Dendritic cell treated with granulocyte-macrophage colony-stimulating factor and Interleukin-4, amounts not matched to agents 40 ng/mL and 50 ng/mL, for 4 days (primary cell): ENCODE measurements around the gene PLXNA2.

Experiments used
- H3K27ac Mint-ChIP-seq: one replicate; pipeline ENCODE4 v1.8.0; 2022; ENCODE audit warnings: mild to moderate bottlenecking, mixed read lengths
- H3K27me3 Mint-ChIP-seq: one replicate; pipeline ENCODE4 v1.8.0; 2022; ENCODE audit warnings: mild to moderate bottlenecking, mixed read lengths
- H3K36me3 Mint-ChIP-seq: one replicate; pipeline ENCODE4 v1.8.0; 2022; ENCODE audit warnings: low read depth, mixed read lengths
- H3K4me1 Mint-ChIP-seq: one replicate; pipeline ENCODE4 v1.8.0; 2022; ENCODE audit warnings: low read depth, mixed read lengths
- H3K4me3 Mint-ChIP-seq: one replicate; pipeline ENCODE4 v1.8.0; 2022; ENCODE audit warnings: mild to moderate bottlenecking, moderate library complexity, mixed read lengths
- H3K9me3 Mint-ChIP-seq: one replicate; pipeline ENCODE4 v1.8.0; 2022; ENCODE audit warnings: mixed read lengths
- intact Hi-C: fragments of 100-400 bp; cut with micrococcal nuclease; formaldehyde crosslinking; loops from one replicate; pipeline ENCODE4 v1.15.0; 2022

PLXNA2 gene

DNA sequence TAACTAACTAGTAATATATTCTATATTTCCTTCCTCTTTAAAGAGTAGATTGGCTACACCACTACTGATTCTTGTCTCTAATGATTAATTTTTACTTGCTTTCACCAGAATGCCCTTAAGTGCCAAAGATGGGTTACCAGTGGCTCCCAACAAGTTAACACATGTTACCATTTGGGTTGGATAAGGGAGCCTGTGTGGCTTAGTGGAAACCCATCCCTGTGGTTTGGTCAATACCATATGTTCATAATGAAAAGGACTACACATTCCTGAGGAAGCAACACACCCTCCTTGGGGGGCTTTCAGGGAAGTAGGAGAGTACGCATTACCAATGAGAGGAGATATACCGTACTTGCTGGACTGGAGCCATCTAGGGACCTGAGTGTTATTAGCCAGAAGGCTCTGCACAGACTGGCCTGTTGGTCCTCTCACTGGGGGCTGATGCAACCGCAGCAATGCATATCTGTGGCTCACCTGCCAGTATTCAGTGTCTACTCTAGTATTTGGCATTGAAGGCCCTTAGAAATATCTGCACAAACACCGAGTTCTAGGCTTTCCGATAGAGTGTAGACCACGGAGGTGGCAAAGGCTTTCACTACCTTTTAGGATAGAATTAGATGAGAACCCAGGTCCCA, 29.3 kb upstream of the PLXNA2 start:
- intact Hi-C loops, result no loop called here
- no peaks in the 10 kb centered on the region for H3K4me1 Mint-ChIP-seq
- H3K27ac Mint-ChIP-seq, result no peak overlapping the region
- H3K36me3 Mint-ChIP-seq, result no peaks in the 10 kb centered on the region
- no peak overlapping the region for H3K4me3 Mint-ChIP-seq
- H3K27me3 Mint-ChIP-seq, result peaks cover 25% of the 10 kb centered on the region
- H3K9me3 Mint-ChIP-seq, result no peaks in the 10 kb centered on the region

DNA sequence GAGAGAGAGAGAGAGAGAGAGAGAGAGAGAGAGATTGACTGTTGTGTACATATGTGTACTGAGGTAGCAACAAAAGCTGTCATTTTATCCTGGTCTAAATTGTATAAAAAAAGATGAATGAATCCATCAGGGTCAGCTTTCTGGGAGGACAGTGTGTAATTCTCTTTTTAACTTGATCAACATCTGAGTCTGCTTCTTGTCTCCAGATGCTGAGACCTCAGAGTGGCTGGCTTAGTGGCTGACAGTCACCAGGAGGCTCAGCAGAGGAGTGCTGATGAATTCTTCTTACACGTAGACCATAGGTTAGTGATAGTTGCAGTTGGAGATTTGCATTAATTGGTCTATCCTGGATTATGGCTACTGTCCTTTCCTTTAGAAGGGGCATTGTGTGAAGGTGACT, 28.5 kb upstream of the PLXNA2 start:
- Mint-ChIP-seq H3K36me3 (no peaks in the 10 kb centered on the region), H3K27ac (no peak overlapping the region), H3K4me1 (no peaks in the 10 kb centered on the region), H3K27me3 (peaks cover 29% of the 10 kb centered on the region), H3K4me3 (no peak overlapping the region), H3K9me3 (no peaks in the 10 kb centered on the region)
- intact Hi-C loops, result no loop called here

DNA sequence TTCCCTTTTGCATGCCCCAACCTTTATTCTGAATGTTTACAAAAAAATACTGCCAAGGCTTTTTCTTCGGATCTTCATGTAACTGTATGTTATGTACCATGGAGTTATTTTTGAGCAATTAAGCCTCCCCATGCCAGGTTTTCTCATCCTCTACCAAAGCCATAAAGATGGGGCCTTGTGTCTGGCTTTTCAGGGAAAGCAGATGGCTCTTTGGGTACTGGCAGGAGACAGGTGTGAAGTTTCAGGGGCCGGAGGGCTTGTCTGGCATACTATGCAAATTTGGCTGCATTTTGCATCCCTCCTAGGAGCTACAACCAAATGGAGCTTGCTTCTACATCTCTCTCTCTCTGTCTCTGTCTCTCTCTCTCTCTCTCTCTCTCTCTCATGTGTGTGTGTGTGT, 28.1 kb upstream of the PLXNA2 start:
- H3K36me3 Mint-ChIP-seq, result no peaks in the 10 kb centered on the region
- H3K27me3 Mint-ChIP-seq, result peaks cover 28% of the 10 kb centered on the region
- H3K9me3 Mint-ChIP-seq, result no peaks in the 10 kb centered on the region
- no peak overlapping the region for H3K4me3 Mint-ChIP-seq
- H3K27ac Mint-ChIP-seq, result no peak overlapping the region
- H3K4me1 Mint-ChIP-seq, result no peaks in the 10 kb centered on the region
- intact Hi-C loops, result no loop called here

DNA sequence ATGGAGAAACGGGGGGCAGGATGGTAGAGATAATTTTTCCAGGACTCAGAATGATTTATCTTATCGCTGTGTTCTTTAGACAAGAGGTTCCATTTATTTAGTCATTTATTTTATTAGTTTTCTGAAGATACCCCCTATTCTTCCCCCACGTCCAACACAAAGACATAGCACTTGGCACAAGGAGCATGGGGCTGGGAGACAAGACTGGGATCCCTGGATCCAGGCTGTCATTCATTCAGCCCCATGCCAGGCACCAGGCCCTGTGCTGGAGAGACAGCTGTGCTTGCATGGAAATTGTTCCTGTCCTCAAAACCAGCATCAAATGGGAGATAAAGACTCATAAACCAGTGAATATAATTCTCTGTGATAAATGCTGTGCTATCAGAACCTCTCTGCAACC, 27.1 kb upstream of the PLXNA2 start:
- peaks cover 23% of the 10 kb centered on the region for H3K27me3 Mint-ChIP-seq

DNA sequence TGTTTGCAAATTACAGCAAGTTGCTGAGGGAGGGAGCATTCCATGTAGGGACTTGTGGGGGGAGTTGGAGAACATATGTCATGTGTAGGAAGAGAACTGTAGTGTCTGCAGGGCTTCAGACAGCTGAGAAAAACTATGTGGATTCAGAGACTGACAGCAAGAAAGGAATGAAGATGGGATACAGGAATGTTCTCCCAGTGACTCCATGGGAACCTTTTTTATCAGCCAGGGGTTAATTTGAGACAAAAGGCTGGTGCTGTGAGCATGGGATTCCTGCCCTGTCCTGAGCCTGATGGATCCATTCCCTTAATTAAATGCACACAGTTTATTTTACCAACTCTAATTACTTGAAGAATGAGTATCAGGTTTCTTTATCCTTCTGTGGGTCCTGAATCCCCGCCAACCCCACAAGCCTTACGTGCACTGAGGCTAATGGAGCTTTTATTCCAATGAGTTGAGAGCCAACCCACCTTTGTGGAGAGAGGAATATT, 26.5 kb upstream of the PLXNA2 start:
- H3K36me3 Mint-ChIP-seq, result no peaks in the 10 kb centered on the region
- intact Hi-C loops, result no loop called here
- H3K27me3 Mint-ChIP-seq, result peaks cover 23% of the 10 kb centered on the region
- H3K4me1 Mint-ChIP-seq, result no peaks in the 10 kb centered on the region
- H3K27ac Mint-ChIP-seq, result no peak overlapping the region
- no peak overlapping the region for H3K4me3 Mint-ChIP-seq
- no peaks in the 10 kb centered on the region for H3K9me3 Mint-ChIP-seq

More for the DNA sequence above, 27.1 kb upstream of the PLXNA2 start:
- intact Hi-C loops, result no loop called here
- no peak overlapping the region for H3K27ac Mint-ChIP-seq
- H3K4me3 Mint-ChIP-seq, result no peak overlapping the region
- H3K4me1 Mint-ChIP-seq, result no peaks in the 10 kb centered on the region
- no peaks in the 10 kb centered on the region for H3K9me3 Mint-ChIP-seq
- no peaks in the 10 kb centered on the region for H3K36me3 Mint-ChIP-seq

DNA sequence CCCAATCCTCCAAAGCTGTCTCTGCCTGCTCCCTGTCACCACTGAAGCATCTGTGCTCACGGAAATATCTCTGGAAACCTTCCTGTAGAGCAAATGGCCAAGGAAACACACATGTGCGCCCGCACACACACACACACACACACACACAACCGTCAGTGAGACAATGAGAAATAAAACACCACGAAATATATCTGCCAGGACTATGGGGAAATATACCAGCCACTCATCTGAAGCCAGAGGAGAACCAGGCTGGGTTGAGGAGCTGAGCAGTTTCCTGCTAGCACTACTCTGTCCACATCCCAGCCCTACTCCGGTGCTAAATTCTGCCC, 25.1 kb upstream of the PLXNA2 start:
- Mint-ChIP-seq H3K9me3 (no peaks in the 10 kb centered on the region), H3K36me3 (no peaks in the 10 kb centered on the region), H3K4me1 (no peaks in the 10 kb centered on the region), H3K4me3 (no peak overlapping the region), H3K27ac (no peak overlapping the region), H3K27me3 (peaks cover 29% of the 10 kb centered on the region)
- intact Hi-C loops, result no loop called here

DNA sequence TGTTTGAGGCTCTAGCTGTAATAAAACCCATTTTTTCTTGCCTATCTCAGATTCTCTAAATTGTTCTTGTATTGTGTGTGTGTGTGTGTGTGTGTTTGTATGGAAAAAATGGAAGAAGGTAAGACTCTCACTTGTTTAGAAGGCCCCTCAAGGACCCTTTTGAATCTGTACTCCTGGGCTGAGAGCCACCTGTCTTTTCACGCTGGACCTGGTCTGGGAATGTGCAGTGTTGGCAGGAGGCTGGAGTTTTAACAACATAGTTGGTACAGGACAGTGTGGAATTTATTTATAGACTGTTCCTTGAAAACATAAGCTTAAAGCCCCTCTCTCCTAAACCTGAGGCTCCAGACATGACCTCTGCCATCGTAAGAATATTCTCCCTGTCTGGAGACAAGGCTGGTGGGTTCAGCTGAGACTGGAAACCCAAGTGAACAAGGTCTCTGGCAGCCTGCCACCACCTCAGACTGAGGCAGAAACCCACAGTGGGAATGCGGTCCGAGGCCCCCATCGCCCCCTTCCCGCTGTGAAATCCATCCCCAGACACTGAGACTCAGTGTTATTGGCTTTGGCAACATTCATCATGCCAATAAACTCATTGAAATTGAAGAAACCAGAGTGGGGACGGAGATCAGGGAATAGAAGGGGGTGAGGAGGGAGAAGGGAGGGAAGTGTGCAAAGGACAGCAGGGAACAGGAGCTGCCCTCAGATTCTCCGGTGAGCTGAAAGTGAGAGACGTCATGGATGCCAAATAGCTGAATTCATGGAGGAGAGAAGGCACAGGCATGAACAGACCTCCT, 24.6 kb upstream of the PLXNA2 start:
- H3K4me1 Mint-ChIP-seq, result no peaks in the 10 kb centered on the region
- no peak overlapping the region for H3K4me3 Mint-ChIP-seq
- no peaks in the 10 kb centered on the region for H3K36me3 Mint-ChIP-seq
- H3K27ac Mint-ChIP-seq, result no peak overlapping the region
- H3K27me3 Mint-ChIP-seq, result peaks cover 32% of the 10 kb centered on the region
- intact Hi-C loops, result no loop called here
- H3K9me3 Mint-ChIP-seq, result no peaks in the 10 kb centered on the region

DNA sequence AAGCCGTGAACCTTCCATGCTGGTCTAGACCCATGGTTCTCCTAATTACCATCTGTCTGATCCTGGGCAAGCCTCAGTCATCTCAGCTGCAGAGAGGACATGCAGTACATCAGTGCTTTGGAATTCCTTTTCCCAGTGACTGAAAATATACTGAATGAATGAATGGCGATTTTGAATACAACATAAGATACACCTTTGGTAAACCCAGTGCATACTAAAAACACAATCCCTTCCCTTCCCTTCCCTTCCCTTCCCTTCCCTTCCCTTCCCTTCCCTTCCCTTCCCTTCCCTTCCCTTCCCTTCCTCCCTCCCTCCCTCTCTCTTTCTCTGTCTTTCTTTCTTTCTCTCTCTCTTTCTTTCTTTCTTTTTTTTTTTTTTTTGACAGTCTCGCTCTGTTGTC, 21.3 kb upstream of the PLXNA2 start:
- H3K36me3 Mint-ChIP-seq, result no peaks in the 10 kb centered on the region
- H3K4me1 Mint-ChIP-seq, result no peaks in the 10 kb centered on the region
- intact Hi-C loops, result no loop called here
- peaks cover 31% of the 10 kb centered on the region for H3K27me3 Mint-ChIP-seq
- H3K27ac Mint-ChIP-seq, result no peak overlapping the region
- no peak overlapping the region for H3K4me3 Mint-ChIP-seq
- H3K9me3 Mint-ChIP-seq, result no peaks in the 10 kb centered on the region

DNA sequence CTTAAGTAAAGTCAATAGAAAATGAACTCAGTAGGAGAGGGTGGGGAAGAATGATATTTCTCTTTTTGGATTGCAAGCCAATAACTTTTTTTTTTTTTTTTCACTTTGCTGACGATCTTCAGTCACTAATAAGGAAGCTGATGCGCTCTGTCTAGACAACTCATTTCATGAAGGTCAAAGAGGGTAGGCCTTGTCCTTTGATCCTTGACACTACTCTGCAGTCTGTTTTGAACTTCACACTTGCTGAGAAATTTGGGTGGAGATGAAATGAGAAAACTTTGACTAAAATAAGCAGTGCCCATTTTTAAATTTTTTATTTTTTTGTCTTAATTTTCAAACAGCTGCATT, 20.9 kb upstream of the PLXNA2 start:
- peaks cover 29% of the 10 kb centered on the region for H3K27me3 Mint-ChIP-seq
- intact Hi-C loops, result no loop called here

DNA sequence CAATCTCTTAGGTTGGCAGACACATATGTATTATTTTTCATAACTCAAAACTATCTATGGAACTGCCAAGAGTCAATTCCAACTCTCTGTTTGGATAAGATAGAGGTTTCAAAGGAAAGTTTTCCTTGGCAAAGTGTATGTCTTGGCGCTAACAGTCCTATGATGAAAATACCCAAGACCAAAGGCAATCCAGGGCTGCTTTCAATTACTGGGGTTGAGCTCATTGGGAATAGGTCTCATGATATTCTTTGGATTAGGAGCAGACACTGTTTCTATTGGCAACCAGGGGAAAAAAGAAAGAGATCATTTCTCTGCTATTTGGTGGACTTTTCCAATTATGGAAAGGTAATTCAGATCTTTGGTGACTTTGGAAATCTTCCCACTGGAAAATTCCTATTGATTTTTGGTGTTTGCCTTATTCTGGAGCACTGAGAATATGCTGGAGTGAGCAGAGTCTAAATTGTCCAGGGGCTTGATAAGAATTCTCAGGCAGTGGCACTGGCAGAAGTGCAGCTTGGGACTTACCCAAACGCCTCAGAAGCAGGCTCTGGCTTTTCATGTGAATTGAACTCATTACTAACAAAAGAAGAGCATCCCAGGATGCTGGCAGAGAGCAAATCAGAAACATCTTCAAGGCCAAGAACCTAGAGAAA, 20.4 kb upstream of the PLXNA2 start:
- Mint-ChIP-seq H3K4me3 (no peak overlapping the region), H3K36me3 (no peaks in the 10 kb centered on the region), H3K27me3 (peaks cover 27% of the 10 kb centered on the region), H3K27ac (no peak overlapping the region), H3K9me3 (no peaks in the 10 kb centered on the region), H3K4me1 (no peaks in the 10 kb centered on the region)
- intact Hi-C loops, result no loop called here

More for the DNA sequence above, 20.9 kb upstream of the PLXNA2 start:
- Mint-ChIP-seq H3K36me3 (no peaks in the 10 kb centered on the region), H3K4me3 (no peak overlapping the region), H3K9me3 (no peaks in the 10 kb centered on the region), H3K4me1 (no peaks in the 10 kb centered on the region), H3K27ac (no peak overlapping the region)

DNA sequence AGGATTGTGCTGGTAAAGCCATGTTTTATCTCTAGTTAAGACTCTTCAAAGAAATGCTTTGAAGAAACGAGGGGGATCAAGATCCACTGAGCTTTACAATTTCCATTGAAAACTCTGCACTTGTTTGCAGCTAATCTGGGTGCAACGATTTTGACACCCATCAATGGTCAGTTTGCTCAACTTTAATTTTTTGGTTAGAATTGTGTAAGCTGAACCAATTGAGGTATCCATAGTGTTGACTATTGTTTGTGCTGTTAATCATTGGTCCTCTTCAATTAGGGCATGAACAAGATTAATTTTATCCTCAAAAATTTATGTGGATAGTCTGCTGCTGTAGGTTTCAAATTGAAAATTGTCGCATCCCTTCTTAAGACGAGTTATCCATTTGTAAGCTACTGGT, 17.7 kb upstream of the PLXNA2 start:
- intact Hi-C loops, result no loop called here
- Mint-ChIP-seq H3K27ac (no peak overlapping the region), H3K4me3 (no peak overlapping the region), H3K4me1 (no peaks in the 10 kb centered on the region), H3K9me3 (no peaks in the 10 kb centered on the region), H3K36me3 (no peaks in the 10 kb centered on the region), H3K27me3 (peaks cover 27% of the 10 kb centered on the region)

DNA sequence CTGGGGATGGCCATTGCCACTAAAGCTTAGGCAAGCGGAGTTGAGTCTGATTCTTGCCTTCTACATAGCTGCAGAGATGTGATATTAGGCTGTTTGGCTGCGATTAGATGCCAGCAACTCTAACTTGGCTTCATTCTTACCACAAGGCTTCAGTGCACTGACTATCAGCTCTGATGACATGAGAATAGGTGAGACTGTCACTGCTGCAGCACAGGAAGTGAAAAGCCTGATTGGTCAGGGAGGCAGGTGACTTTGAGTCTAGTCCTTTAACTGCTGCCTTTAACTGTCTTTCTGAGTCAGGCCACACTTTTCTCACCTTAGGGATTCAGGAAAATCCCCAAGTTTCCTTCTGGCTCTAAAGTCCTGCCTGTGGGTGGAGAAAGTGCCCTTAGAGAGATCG, 14.1 kb upstream of the PLXNA2 start:
- Mint-ChIP-seq H3K9me3 (no peaks in the 10 kb centered on the region), H3K4me1 (no peaks in the 10 kb centered on the region), H3K4me3 (no peak overlapping the region), H3K36me3 (no peaks in the 10 kb centered on the region), H3K27ac (no peak overlapping the region), H3K27me3 (peaks cover 26% of the 10 kb centered on the region)
- intact Hi-C loops, result no loop called here

DNA sequence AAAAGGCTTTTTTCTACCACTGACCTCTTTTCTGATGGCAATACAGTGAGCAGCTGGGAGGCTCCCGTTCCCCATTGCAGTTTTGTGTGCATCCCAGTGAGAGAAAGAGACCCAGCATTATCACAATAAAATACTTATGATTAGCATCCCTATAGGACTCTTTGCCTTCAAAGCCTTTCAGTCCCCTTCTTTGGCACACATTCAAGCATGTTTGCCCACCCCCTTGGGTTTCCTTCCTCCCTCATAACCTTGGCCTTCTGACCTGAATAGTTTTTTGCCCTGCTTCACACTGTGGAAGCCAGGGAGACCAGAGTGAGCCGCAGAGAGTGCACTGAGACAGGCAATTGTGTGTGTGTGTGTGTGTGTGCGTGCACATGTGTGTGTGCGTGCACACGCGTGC, 13.2 kb upstream of the PLXNA2 start:
- H3K27me3 Mint-ChIP-seq, result peaks cover 32% of the 10 kb centered on the region
- intact Hi-C loops, result no loop called here
- no peak overlapping the region for H3K27ac Mint-ChIP-seq
- H3K4me3 Mint-ChIP-seq, result no peak overlapping the region
- H3K36me3 Mint-ChIP-seq, result no peaks in the 10 kb centered on the region
- H3K9me3 Mint-ChIP-seq, result no peaks in the 10 kb centered on the region
- no peaks in the 10 kb centered on the region for H3K4me1 Mint-ChIP-seq

DNA sequence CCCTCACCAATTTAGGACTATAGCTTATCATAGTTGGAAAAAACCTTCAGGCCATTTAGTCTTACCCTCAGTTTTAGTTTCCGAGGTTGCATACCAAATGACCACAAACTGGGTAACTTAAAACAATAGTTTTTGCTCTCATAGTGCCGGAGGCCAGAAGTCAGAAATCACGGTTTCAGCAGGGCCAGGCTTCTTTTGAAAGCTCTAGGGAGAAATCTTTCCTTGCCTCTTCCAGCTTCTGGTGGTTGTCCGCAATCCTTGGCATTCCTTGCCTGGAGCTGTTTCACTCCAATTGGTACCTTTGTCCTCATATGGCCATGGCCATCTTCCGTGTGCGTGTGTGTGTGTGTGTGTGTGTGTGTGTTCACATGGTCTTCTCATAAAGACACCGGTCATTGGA, 12.4 kb upstream of the PLXNA2 start:
- Mint-ChIP-seq H3K27me3 (peaks cover 38% of the 10 kb centered on the region), H3K27ac (no peak overlapping the region), H3K36me3 (no peaks in the 10 kb centered on the region), H3K4me1 (no peaks in the 10 kb centered on the region), H3K4me3 (no peak overlapping the region), H3K9me3 (no peaks in the 10 kb centered on the region)
- intact Hi-C loops, result no loop called here
